RCC 7860 (cell line): Measurements from ENCODE around the gene CLCN6.

Experiments used
- DNase-seq: peaks from one replicate; pipeline ENCODE4 v3.0.0-alpha.2; 2015; ENCODE audit warnings: low spot score
- FAIRE-seq: peaks from 2 replicates; lab custom pipeline; 2012; peaks lifted over from hg19 to GRCh38; lab: Jason Lieb, UNC

Gene CLCN6

GRCh38 chr1:11823366-11824137 lies 17.6 kb downstream of the CLCN6 start:
- FAIRE-seq (no peak), DNase-seq (no peak)

GRCh38 chr1:11825131-11825530 lies 19.1 kb downstream of the CLCN6 start:
- FAIRE-seq (no peak), DNase-seq (no peak)

- FAIRE-seq (no peak), DNase-seq (no peak)
Measured at GRCh38 chr1:11826946-11827345, 21.0 kb downstream of the CLCN6 start.

- FAIRE-seq (no peak), DNase-seq (no peak)
Measured at GRCh38 chr1:11828511-11828910, 22.5 kb downstream of the CLCN6 start.

GRCh38 chr1:11831945-11832725 lies 26.1 kb downstream of the CLCN6 start:
- FAIRE-seq (no peak), DNase-seq (no peak)

GRCh38 chr1:11833497-11833896 lies 27.5 kb downstream of the CLCN6 start:
- no peak for DNase-seq
- FAIRE-seq, result no peak

GRCh38 chr1:11833900-11834299 lies 27.9 kb downstream of the CLCN6 start:
- DNase-seq (no peak), FAIRE-seq (no peak)

GRCh38 chr1:11835441-11836225 lies 29.6 kb downstream of the CLCN6 start:
- no peak for DNase-seq
- FAIRE-seq, result no peak

DNA sequence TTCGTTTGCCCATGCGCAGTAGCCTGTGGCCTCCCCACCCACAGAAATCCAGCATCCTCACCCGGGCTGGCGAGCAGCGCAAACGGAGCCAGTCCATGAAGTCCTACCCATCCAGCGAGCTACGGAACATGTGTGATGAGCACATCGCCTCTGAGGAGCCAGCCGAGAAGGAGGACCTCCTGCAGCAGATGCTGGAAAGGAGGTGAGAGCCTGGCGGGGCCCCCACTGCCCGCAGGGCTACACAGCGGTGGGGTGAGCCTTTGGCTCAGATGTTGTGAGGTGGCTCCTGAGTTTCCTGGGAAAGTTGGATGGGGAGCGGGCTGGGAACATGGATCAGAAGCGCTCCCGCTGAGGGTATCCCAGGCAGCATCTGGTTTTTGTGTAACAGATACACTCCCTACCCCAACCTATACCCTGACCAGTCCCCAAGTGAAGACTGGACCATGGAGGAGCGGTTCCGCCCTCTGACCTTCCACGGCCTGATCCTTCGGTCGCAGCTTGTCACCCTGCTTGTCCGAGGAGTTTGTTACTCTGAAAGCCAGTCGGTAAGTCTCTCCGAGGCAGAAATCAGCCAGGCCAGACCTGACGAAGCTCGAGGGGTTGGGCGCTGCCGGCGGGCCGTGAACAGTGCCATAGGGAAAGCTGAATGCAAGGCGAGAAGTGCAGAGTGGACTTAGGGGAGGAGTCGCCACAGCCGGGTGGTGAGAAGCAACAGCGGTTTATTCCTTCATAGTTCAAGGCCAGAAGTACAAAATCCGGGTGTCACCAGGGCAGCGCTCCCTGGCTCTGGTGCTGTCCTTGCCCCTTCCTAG lies 31.2 kb downstream of the CLCN6 start:
- FAIRE-seq (no peak), DNase-seq (no peak)

- DNase-seq (no peak), FAIRE-seq (no peak)
Measured at GRCh38 chr1:11837767-11838348, 31.9 kb downstream of the CLCN6 start.

DNA sequence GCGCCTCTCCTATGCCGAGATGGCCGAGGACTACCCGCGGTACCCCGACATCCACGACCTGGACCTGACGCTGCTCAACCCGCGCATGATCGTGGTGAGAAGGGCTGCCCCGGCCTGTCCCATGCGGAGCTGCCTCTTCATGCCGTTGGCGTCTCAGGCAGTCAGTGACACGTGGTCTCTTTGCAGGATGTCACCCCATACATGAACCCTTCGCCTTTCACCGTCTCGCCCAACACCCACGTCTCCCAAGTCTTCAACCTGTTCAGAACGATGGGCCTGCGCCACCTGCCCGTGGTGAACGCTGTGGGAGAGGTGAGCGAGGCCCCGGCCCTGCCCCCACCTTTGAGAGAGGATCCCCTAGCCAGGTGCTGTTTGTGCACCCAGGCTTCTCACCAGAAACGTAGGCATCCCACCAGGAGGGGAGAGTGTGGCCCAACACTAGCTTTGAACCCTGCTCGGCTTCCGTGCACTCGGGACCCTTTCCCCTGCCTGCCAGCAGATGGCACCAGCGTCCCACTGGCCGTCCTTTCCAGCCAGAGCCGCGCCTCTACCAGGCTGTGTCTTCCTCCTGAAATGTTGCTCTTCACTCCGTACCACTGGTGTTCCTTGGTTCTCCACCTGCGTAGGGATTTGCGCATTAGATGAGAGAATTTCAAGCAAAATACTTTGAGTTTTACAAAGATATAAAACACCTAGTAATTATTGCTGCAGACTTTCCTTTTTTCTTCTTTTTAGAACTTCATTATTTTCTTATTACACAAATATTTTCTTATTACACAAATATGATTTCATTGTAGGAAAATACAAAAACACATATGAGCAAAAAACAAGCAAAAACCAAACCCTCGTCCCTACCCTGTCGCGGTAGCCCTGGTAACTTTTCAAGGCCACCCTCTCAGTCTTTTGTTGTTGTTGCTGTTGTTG lies 32.6 kb downstream of the CLCN6 start:
- FAIRE-seq (no peak), DNase-seq (peak; percentile 33)

GRCh38 chr1:11839727-11840705 lies 34.0 kb downstream of the CLCN6 start:
- DNase-seq (no peak), FAIRE-seq (no peak)

- DNase-seq (no peak), FAIRE-seq (no peak)
Measured at GRCh38 chr1:11841245-11842153, 35.5 kb downstream of the CLCN6 start.

- DNase-seq, result no peak
- no peak for FAIRE-seq
Measured at GRCh38 chr1:11842154-11843041, 36.4 kb downstream of the CLCN6 start.

GRCh38 chr1:11845641-11846335 lies 39.8 kb downstream of the CLCN6 start:
- no peak for FAIRE-seq
- DNase-seq, result no peak
